Activated T-helper 1 cell treated with anti-CD3 and anti-CD28 coated beads, Interleukin-12 subunit alpha, Interleukin-12 subunit beta, Interleukin-2, Interleukin-4 antibody, amounts not matched to agents 30 ng/mL and 10 ng/mL and 1 ng/mL, durations not matched to agents 14 hours and 24 hours and 36 hours (primary cell): ENCODE measurements around the gene C2CD4A. TPM values are rescaled to one million over a fixed set of nuclear protein-coding genes. Genes with fewer than 3 reads are reported as not detected.
"Not testable (repeated sequence)": the region's sequence is repeated elsewhere in the genome, so short reads cannot be mapped to it uniquely, and the experiment has no call there.

Experiments used
- DNase-seq: peaks from one replicate; pipeline ENCODE4 v3.0.0; 2021; ENCODE audit warnings: low spot score
- H3K27ac Mint-ChIP-seq: one replicate; pipeline ENCODE4 v1.8.0; 2021; ENCODE audit warnings: mild to moderate bottlenecking, mixed read lengths
- H3K27me3 Mint-ChIP-seq: one replicate; pipeline ENCODE4 v1.8.0; 2022; ENCODE audit warnings: mild to moderate bottlenecking, moderate library complexity, mixed read lengths; ENCODE audit not compliant: insufficient read depth
- H3K36me3 Mint-ChIP-seq: one replicate; pipeline ENCODE4 v1.8.0; 2021; ENCODE audit warnings: low read depth, mixed read lengths
- H3K4me1 Mint-ChIP-seq: one replicate; pipeline ENCODE4 v1.8.0; 2021; ENCODE audit warnings: low read depth, mixed read lengths
- H3K4me3 Mint-ChIP-seq: one replicate; pipeline ENCODE4 v1.8.0; 2021; ENCODE audit warnings: mild to moderate bottlenecking, moderate library complexity, mixed read lengths
- H3K9me3 Mint-ChIP-seq: one replicate; pipeline ENCODE4 v1.8.0; 2021; ENCODE audit warnings: mixed read lengths
- intact Hi-C: fragments of 100-400 bp; cut with micrococcal nuclease; formaldehyde crosslinking; loops from one replicate; pipeline ENCODE4 v1.15.1; 2024
- total RNA-seq: library from RNA; stranded (reverse); gene quantifications from 2 replicates; pipeline ENCODE4 v1.2.3, GENCODE V29; 2022

Gene C2CD4A, protein sequence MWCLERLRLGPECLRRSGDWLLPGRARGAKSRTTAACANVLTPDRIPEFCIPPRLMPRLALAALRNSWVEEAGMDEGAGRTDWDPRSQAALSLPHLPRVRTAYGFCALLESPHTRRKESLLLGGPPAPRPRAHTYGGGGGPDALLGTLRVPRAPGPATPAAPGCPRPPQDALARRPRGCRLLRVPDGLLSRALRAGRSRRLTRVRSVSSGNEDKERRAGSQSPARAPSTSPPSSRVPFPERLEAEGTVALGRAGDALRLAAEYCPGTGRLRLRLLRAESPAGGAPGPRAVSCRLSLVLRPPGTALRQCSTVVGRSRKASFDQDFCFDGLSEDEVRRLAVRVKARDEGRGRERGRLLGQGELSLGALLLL
- total RNA-seq, result 0.13 and 0.17 TPM in 2 replicates

DNA sequence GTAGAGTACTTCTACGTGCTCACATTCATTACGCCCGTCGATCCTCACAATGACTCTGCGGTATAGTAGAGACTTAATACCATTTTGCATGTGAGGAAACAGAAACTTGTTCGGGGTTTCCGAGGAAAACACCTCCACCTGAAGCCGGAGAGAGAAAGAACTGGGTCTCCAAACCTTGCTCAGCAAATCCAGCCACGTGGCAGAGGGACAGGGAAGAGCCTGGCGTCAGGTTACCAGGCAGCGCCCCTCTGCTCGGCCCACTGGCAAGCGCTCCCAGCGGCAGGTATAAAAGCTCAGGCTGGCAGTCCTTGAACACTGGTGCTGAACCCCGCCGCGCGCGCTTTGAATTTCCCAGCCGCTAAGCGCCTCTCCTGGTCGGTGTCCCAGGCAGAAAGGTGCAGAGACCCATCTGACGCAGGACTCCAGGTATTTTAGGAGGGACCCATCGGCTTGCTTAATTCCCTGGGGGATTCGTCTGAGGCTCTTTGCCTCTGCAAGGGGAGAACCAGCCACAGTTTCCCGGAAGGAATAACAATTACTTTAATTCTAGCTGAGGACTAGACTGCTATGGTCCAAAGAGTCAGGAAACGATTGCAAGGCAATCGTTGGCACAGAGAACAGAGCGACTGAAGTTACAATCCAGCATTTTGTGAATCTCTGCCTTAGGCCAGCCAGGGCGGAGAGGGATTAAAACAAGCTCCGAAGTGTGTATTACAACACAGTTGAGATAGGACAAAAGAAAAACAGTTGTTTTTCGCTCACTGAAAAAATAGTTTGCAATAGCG lies at the start of gene C2CD4A:
C2CD4A (plus strand) TSS at position 315 of the 785 bp plus-strand sequence. CDS start 637 bp downstream, outside the sequence.
- Mint-ChIP-seq H3K4me1 (peaks cover 26% of the 10 kb centered on the region), H3K36me3 (peaks cover 2% of the 10 kb centered on the region), H3K27ac (peak within 1 kb of the TSS; percentile 47), H3K27me3 (peaks cover 42% of the 10 kb centered on the region), H3K4me3 (peak within 1 kb of the TSS; percentile 78), H3K9me3 (no peaks in the 10 kb centered on the region)
- intact Hi-C loops, result loop anchor here (5.0 kb wide), 2 partner anchors 55 to 85 kb away; no protein-coding TSS in a partner anchor
- DNase-seq, result peak; percentile 29

DNA sequence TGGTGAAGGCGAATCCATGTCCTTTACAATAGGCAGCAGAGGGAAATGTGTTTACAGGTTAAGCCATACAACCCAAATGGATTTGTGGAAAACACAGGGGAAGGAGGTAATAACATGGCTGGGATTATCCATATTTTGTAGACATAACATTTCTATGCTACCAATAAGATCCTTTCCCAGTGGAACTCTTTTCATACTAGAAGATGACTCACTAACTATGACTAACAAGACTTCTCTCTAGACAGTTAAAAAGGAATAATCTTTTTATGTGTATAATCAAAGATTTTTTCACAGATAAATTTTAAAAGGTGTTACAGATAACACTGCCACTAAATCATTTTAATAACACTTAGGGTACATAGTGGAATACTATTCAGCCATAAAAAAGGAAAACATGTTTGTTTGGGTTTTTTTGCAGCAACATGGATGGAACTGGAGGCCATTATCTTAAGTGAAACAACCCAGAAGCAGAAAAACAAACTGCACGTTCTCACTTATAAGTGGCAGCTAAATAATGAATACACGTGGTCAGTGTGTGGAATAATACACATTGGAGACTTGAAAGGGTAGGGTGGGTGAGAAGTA lies 46.1 kb upstream of the C2CD4A start:
- Mint-ChIP-seq H3K4me3 (no peak overlapping the region), H3K4me1 (no peaks in the 10 kb centered on the region), H3K27ac (no peak overlapping the region), H3K27me3 (no peaks in the 10 kb centered on the region), H3K9me3 (peaks cover 12% of the 10 kb centered on the region), H3K36me3 (peaks cover 36% of the 10 kb centered on the region)
- intact Hi-C loops, result no loop called here
- no peak for DNase-seq

DNA sequence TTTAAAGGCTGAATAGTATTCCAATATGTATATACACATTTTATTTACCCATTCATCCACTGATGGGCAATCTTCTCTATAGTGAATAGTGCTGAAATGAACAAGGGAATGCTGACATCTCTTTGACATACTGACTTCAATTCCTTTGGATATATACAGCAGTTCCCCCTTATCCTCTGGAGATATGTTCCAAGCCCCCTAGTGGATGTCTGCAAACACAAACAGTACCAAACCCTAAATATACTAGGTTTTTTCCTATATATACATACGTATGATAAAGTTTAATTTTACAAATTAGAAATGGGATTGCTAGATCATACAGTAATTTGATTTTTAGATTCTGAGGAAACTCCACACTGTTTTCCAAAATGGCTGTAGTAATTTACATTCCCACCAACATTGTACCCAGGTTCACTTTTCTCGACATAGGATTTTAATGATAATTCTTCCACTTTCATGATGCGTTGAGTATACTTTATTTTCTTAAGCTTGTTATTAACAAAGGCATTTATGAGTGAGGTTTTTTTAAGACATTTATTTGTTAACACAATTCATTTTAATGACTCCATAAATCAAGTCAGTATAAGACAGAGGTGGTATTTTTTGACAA lies 44.7 kb upstream of the C2CD4A start:
- DNase-seq, result no peak
- peaks cover 34% of the 10 kb centered on the region for H3K36me3 Mint-ChIP-seq
- no peaks in the 10 kb centered on the region for H3K4me1 Mint-ChIP-seq
- H3K4me3 Mint-ChIP-seq, result no peak overlapping the region
- H3K27me3 Mint-ChIP-seq, result no peaks in the 10 kb centered on the region
- H3K9me3 Mint-ChIP-seq, result peaks cover 8% of the 10 kb centered on the region
- no peak overlapping the region for H3K27ac Mint-ChIP-seq
- intact Hi-C loops, result no loop called here

DNA sequence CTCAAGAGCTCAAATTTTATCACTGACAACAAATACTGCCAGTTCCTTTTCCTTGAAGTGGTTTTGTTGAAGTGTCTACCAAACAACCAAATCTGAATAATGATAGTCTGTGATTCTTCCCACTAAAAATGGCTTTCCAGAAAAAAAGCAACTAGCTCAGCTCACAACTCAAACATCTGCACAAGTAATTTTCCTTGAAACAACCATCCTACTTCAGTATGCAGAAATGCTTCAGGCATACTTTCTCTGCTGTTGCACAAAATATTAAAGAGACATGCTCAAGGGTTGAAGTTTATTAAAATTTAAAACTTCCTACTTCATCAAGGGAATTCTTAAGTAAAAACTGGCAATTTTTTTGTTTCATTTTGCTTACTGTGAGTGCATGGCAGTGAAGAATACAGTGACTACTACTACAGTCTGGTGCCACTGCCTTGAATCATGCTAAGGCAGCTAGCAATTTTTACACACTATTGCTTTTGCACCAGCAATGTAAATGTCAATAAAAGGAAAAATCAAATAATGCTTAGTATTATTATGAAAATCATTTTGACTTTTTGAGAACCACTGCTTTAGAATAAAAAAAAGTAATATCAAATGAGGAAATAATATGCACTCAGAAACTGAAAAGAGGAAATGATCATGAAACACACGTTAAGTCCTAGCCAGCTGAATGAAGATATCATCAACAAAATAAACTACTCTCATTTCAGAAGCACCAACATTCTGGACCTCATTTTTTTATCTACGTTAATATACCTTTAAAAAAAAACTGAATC lies 40.1 kb upstream of the C2CD4A start:
- intact Hi-C loops, result no loop called here

DNA sequence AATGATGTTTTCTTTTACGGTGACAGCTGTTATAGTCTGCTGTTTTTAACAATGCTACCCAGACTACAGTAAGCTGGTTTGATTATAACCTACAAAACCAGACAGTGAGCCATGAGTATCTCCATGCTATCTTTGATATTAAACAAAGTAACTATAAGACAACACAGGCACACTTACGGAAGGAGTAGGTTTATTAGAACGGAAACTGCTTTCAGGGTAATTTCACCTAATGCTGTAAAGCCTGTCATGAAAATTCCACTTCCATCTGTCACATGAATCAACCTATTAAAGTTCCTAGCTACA lies 39.6 kb upstream of the C2CD4A start:
- H3K9me3 Mint-ChIP-seq, result no peaks in the 10 kb centered on the region
- H3K27me3 Mint-ChIP-seq, result no peaks in the 10 kb centered on the region
- H3K36me3 Mint-ChIP-seq, result peaks cover 27% of the 10 kb centered on the region
- no peaks in the 10 kb centered on the region for H3K4me1 Mint-ChIP-seq
- intact Hi-C loops, result no loop called here
- H3K4me3 Mint-ChIP-seq, result no peak overlapping the region
- no peak overlapping the region for H3K27ac Mint-ChIP-seq
- no peak for DNase-seq

More for the DNA sequence above, 40.1 kb upstream of the C2CD4A start:
- Mint-ChIP-seq H3K4me1 (no peaks in the 10 kb centered on the region), H3K36me3 (peaks cover 27% of the 10 kb centered on the region), H3K27me3 (no peaks in the 10 kb centered on the region), H3K27ac (no peak overlapping the region), H3K4me3 (no peak overlapping the region), H3K9me3 (no peaks in the 10 kb centered on the region)
- DNase-seq, result no peak

DNA sequence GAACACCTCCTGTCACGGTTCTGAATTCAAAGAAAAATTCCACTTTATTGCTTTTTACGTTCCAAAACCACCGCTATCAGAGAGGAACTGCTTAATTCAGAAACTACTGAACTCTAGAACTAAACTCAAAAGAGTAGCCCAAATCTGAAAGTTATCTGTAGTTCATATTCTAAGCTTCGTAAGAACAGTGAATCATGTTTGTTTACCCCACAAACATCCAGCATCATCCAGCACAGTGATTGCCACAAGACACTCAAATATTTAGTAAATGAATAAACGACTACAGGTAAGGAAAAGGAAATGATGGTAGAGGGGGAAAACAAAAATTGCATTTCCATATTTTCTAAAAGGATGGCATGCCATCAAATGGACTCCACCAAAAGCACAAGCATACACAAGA lies 38.9 kb upstream of the C2CD4A start:
- no peak overlapping the region for H3K4me3 Mint-ChIP-seq
- H3K9me3 Mint-ChIP-seq, result no peaks in the 10 kb centered on the region
- DNase-seq, result no peak
- no peaks in the 10 kb centered on the region for H3K4me1 Mint-ChIP-seq
- H3K27ac Mint-ChIP-seq, result no peak overlapping the region
- H3K36me3 Mint-ChIP-seq, result peaks cover 25% of the 10 kb centered on the region
- intact Hi-C loops, result no loop called here
- H3K27me3 Mint-ChIP-seq, result no peaks in the 10 kb centered on the region

DNA sequence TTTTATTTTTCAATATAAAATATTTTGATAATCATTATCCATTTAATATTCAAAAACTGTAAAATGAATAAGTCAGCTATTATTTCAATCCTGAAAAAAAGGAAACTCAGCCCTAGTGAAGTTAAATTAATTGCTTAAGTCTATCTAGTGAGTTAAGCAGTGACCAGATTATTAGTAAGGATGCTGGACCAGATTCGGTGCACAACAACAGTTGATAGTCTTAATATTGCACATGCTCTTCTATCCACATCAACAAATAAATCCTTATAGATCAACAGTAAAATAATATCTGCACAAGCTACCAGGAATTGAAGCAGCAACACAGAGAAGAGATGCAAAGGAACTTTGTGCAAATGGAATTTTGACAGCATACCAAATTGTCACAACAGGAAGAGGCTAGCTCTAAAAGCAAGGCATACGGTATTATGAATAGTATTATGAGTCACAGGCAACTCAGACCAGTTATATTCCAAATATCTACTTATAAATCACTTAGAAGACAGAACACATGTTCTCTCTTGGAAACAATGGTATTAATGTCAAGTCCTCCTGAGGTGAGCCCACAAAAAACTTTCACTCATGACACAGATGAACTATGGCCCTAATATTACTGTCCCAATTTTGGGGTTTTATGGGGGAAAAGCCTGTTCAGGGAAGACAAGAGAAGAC lies 31.4 kb upstream of the C2CD4A start:
- Mint-ChIP-seq H3K27ac (no peak overlapping the region), H3K4me3 (no peak overlapping the region), H3K36me3 (peaks cover 37% of the 10 kb centered on the region), H3K9me3 (peaks cover 12% of the 10 kb centered on the region), H3K4me1 (peaks cover 8% of the 10 kb centered on the region), H3K27me3 (no peaks in the 10 kb centered on the region)
- DNase-seq, result no peak
- intact Hi-C loops, result no loop called here

DNA sequence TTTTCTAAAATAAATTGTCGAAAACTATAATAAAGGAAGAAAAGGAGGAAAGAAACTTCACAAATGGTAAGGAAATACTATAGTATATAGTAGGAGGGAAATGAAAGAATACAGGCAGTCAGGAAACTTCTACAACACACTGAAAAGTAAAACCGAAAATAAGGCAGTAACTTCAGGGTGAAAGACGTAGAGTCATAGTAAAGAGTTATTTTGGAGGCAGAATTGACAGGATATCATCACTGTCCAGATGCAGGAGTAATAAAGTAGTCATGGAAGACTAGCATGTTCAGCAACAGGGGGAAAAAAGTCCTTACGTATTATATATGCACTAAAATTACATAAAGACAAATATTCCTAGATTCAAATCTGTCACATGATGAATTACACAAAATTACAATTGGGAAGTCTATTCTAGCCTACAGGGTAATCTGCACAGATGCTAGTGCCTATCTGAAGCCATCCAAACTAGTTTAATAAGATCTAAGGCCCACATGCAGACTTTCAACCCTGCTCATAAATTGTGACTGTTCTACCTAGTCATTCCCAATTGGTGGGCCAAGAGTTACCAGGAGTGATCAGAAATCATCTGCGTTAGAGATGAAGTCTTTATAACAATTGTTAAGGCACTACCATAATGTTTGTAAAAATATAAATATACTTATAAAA lies 20.6 kb upstream of the C2CD4A start:
- Mint-ChIP-seq H3K27ac (peak overlapping the region; percentile 59), H3K9me3 (no peaks in the 10 kb centered on the region), H3K4me1 (peaks cover 21% of the 10 kb centered on the region), H3K4me3 (peak overlapping the region; percentile 52), H3K27me3 (no peaks in the 10 kb centered on the region), H3K36me3 (peaks cover 6% of the 10 kb centered on the region)
- intact Hi-C loops, result loop anchor here (1.0 kb wide), 1 partner anchor 13 kb away; no protein-coding TSS in a partner anchor
- no peak for DNase-seq

DNA sequence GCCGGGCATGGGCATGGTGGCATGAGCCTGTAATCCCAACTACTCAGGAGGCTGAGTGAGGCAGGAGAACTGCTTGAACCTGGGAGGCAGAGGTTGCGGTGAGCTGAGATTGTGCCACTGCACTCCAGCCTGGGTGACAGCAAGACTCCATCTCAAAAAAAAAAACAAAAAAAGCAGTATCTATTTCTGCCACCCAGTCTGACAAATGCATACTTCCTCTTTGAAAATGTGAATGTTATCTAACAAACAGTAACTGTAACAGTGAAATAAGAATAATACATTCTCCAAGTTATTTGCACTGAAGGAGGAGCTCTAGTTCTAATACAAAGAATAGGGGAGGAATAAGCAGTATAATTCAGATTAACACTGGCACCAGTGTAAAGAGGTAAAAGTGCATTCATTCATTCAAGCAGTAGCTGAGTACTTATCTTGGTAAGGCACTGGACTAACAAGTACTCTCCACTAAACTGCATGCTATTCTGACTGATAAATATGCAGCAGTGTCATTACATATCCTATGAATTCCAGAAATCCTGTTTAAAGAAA lies 19.4 kb upstream of the C2CD4A start:
- no peak overlapping the region for H3K4me3 Mint-ChIP-seq
- no peaks in the 10 kb centered on the region for H3K27me3 Mint-ChIP-seq
- no peaks in the 10 kb centered on the region for H3K9me3 Mint-ChIP-seq
- H3K27ac Mint-ChIP-seq, result no peak overlapping the region
- intact Hi-C loops, result no loop called here
- no peak for DNase-seq
- peaks cover 21% of the 10 kb centered on the region for H3K4me1 Mint-ChIP-seq
- peaks cover 6% of the 10 kb centered on the region for H3K36me3 Mint-ChIP-seq

DNA sequence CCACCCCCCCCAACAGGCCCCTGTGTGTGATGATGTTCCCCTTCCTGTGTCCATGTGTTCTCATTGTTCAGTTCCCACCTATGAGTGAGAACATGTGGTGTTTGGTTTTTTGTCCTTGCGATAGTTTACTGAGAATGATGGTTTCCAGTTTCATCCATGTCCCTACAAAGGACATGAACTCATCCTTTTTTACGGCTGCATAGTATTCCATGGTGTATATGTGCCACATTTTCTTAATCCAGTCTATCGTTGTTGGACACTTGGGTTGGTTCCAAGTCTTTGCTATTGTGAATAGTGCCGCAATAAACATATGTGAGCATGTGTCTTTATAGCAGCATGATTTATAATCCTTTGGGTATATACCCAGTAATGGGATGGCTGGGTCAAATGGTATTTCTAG lies 18.5 kb upstream of the C2CD4A start:
- DNase-seq, intact Hi-C loops, H3K9me3 Mint-ChIP-seq, H3K27ac Mint-ChIP-seq, H3K36me3 Mint-ChIP-seq, H3K27me3 Mint-ChIP-seq, H3K4me3 Mint-ChIP-seq: not testable (repeated sequence)
- peaks cover 21% of the 10 kb centered on the region for H3K4me1 Mint-ChIP-seq

DNA sequence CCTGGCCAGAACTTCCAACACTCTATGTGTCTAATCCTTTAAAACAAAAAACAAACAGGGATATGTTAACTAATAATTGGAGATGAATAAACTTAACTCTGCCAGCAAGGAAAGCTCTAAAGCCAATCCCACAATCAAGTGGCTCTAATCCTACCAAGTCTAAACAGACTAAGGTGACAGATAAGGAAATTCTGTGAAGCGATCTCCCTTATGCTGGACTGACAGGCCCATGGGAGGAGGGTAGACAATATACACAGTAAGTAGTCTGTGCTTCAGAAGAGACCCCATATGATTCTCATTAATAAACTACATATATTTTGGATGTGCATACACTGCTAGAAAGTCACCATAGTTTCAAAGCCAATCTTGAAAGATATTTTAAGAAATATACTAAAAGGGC lies 16.7 kb upstream of the C2CD4A start:
- intact Hi-C loops, result no loop called here
- Mint-ChIP-seq H3K9me3 (no peaks in the 10 kb centered on the region), H3K4me1 (peaks cover 25% of the 10 kb centered on the region), H3K27me3 (no peaks in the 10 kb centered on the region), H3K4me3 (no peak overlapping the region), H3K36me3 (peaks cover 6% of the 10 kb centered on the region), H3K27ac (no peak overlapping the region)
- no peak for DNase-seq
